Measurements from ENCODE around the gene TBCK.

DNA sequence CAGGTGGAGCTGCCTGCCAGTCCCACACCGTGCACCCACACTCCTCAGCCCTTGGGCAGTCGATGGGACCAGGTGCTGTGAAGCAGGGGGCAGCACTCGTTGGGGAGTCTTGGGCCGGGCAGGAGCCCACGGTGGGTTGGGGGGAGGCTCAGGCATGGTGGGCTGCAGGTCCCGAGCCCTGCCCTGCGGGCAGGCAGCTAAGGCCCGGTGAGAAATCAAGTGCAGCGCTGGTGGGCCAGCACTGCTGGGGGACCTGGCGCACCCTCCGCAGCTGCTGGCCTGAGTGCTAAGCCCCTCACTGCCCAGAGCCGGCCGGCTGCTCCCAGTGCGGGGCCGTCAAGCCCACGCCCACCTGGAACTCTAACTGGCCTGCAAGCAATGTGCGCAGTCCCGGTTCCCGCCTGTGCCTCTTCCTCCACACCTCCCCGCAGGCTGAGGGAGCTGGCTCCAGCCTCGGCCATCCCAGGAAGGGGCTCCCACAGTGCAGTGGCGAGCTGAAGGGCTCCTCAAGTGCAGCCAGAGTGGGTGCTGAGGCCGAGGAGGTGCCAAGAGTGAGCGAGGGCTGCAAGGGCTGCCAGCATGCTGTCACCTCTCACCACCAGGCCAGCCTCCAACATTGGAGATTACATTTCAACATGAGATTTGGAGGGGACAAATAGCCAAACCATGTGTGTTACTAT is 223.5 kb downstream of the TBCK start:
- TF ChIP-seq GABPA (IDR thresholded peaks at IDR 0.05 in 1 of 2, conservative IDR thresholded peaks at IDR 0.05 in 1 of 2) (no peak), CTCF (IDR thresholded peaks at IDR 0.05; ENCODE audit: low read depth, low read length, missing input control) (no peak), RAD21 (IDR thresholded peaks at IDR 0.05) (no peak), ATF3 (IDR thresholded peaks at IDR 0.05) (no peak), SP1 (IDR thresholded peaks at IDR 0.05) (no peak), JUND (IDR thresholded peaks at IDR 0.05) (no peak)

Measured in liver (tissue), 3 donors.